HG03558 (cell line): ENCODE data around the gene TBXAS1.

Experiments
- ATAC-seq: cut with Tn5 transposase; IDR thresholded peaks from one replicate; pipeline ENCODE4 v1.9.1; 2021; ENCODE audit warnings: moderate number of reproducible peaks; ENCODE audit not compliant: unreplicated experiment; ENCODE audit errors: extremely low read depth

The TBXAS1 gene

DNA sequence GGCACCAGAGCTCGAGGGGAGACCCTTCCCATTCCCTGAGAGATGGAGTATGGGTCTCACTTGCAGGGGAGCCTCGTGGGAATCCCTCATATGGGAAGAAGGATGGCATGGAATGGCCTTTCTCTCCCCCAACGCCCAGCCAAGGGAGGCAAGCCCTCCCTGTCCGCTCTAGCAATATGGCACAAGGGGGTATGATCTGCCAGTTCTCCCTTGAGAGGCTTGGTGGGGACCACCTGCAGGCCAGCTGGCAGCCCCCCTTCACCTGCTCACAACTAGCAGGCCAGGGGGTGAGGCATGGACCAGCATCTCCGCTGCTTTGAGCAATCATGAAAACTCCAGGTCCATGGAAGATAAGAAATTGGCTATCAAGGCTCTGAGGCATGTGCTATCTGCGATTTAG lies 162.8 kb downstream of the TBXAS1 start:
- ATAC-seq: no peak

DNA sequence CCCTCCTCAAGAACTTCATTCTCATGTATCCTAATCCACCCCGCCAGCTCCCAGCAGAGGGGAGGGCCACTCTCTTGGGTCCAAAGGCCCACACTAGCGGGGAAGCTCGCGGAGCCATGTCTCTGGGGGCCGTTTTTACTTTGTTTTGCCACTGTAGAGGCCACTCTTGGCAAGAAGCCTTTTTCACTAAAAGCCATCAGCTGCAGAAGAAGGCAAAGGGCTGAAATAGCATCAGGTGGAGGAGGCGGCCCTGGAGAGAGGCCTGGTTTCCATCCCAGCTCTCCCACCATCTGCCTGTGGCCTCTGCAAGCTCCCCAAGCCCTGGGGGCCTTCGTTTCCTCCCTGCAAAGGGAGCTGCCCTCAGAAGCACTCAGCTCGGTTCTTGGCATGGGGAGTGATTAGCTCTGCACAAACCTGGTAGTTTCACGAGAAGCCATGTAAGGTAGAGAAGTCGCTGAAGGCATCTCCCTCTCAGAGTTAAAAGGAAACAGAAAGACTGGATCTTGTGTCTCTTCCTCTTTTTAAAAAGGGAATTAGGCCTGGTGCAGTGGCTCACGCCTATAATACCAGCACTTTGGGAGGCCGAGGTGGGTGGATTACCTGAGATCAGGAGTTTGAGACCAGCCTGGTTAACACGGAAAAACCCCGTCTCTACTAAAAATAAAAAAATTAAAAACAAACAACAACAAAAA lies 163.4 kb downstream of the TBXAS1 start:
- ATAC-seq: no peak

GRCh38 chr7:139993169-139993568 lies 164.1 kb downstream of the TBXAS1 start:
- ATAC-seq: no peak

GRCh38 chr7:139993592-139993991 lies 164.5 kb downstream of the TBXAS1 start:
- ATAC-seq: no peak

GRCh38 chr7:139994356-139994755 lies 165.3 kb downstream of the TBXAS1 start:
- ATAC-seq: no peak

GRCh38 chr7:139995017-139995915 lies 166.2 kb downstream of the TBXAS1 start:
- ATAC-seq: no peak

GRCh38 chr7:139998572-139998971 lies 169.5 kb downstream of the TBXAS1 start:
- ATAC-seq: no peak

DNA sequence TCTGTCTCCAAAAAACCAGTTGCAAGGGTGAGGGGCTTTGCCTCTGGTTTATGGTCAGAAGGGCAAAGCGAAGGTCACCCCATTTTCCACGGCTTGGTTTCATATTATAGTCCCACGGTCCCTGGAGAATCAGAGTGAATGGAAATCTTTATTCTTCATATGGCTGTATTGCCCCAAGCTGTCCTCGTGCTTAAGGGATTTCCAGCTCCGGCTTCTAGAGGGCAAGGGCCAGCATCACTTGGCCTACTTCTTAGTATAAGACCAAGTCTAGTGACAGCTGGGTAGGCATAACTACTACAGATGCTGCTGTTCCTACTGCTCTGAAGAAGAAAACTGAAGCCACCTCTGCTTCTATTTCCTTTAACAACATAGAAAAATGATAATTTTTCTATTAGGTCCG lies 170.5 kb downstream of the TBXAS1 start:
- ATAC-seq: no peak

- ATAC-seq: no peak
These were observed 171.7 kb downstream of the TBXAS1 start for GRCh38 chr7:140000666-140001268.

GRCh38 chr7:140003913-140004382 lies 174.9 kb downstream of the TBXAS1 start:
- ATAC-seq: no peak

DNA sequence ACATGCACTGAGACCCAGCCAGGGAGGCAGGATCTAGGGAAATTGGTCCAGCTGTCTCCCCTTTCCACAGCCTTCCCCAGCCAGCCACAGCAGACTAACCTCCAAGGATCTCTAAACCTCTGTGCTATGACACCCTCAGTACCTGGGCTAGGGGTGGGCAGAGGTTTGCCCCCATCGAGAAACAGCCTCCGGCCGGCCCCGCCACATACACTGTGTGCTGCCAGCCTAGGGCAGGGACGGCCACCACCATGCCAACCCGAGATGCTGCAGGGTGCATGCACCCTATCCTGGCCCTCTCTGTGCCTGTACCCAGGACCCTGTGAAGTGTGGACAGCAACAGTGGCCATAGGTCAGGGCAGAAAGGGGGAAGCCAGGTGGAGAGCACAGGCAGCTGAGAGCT lies 175.6 kb downstream of the TBXAS1 start:
- no peak for ATAC-seq

- no peak for ATAC-seq
These were observed 176.3 kb downstream of the TBXAS1 start for GRCh38 chr7:140005341-140005740.

- no peak for ATAC-seq
These were observed 176.9 kb downstream of the TBXAS1 start for GRCh38 chr7:140005754-140006503.

DNA sequence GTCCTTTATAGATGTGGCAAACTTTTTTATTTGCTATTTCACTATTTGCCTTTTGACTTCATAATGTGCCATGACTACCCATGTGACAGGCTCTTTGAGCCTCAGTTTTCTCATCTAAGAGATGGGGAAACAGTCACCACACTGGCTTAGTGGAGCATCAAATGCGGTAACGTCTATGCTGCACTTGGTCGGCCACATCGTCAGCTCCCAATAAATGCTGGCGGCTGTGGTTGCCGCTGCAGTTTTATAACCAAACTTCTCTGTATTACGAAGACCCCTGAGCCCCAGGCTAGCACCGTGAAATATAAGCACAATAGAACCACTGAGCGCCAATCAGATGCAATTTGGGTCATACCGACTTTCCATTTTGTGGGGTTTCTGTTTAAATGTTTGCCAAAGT lies 177.5 kb downstream of the TBXAS1 start:
- ATAC-seq: no peak

DNA sequence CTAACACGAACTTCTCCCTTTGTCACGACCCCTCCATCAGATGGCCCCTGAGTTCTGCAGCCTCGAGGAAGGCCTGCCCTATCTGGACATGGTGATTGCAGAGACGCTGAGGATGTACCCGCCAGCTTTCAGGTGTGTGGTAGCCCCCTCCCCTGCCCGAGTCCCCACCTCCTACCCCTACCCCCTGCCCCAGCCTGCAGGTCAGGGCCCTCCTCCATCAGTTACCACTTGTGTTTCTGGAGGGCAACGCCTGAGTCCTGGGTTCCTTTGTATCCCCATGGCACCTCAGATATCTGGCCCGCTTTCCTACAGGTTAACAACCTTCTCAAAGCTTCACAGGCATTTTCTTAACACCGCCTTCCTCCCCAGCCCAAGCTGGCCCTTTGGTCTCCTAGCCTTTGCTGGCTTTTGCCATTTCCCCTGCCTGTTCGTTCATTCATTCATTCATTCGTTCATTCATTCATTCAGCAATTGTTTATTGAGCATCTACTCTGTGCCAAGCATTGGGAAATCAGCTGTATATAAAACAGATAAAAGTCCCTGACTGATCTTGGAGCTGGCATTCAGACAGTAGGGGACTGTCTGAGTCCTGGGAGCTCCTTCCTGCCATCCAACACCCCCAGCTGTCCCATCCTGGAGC lies 178.1 kb downstream of the TBXAS1 start:
- ATAC-seq: no peak

GRCh38 chr7:140008755-140009610 lies 179.9 kb downstream of the TBXAS1 start:
- no peak for ATAC-seq

- ATAC-seq: no peak
These were observed 180.7 kb downstream of the TBXAS1 start for GRCh38 chr7:140009735-140010134.

GRCh38 chr7:140010194-140010895 lies 181.3 kb downstream of the TBXAS1 start:
- no peak for ATAC-seq
